HepG2 (cell line): ENCODE results near the gene MOB3C. TPM values are rescaled to one million over a fixed set of nuclear protein-coding genes. Genes with fewer than 3 reads are reported as not detected.

Experiments used
- ARID2 ChIP-seq: sonication (generic); formaldehyde crosslinking; IDR thresholded peaks from 2 replicates; pipeline ENCODE4 v1.8.1; 2022; ENCODE audit warnings: mild to moderate bottlenecking, missing genetic modification reagents, borderline replicate concordance
- ATRX ChIP-seq: sonication (generic); formaldehyde crosslinking; IDR thresholded peaks from 2 replicates; pipeline ENCODE4 v1.4.0; 2020; ENCODE audit warnings: missing genetic modification reagents, borderline replicate concordance
- CENPX ChIP-seq: sonication (generic); formaldehyde crosslinking; IDR thresholded peaks from 2 replicates; pipeline ENCODE4 v1.9.0; 2021; ENCODE audit warnings: mild to moderate bottlenecking, missing genetic modification reagents, moderate library complexity
- ESRRA ChIP-seq: sonication (generic); formaldehyde crosslinking; IDR thresholded peaks from 2 replicates; pipeline ENCODE4 v1.5.1; 2020; ENCODE audit warnings: mild to moderate bottlenecking, low read depth, missing genetic modification reagents
- FOXO1 ChIP-seq: sonication (generic); formaldehyde crosslinking; IDR thresholded peaks from 2 replicates; pipeline ENCODE4 v1.4.0; 2020; ENCODE audit warnings: missing genetic modification reagents
- JUN ChIP-seq: sonication (generic); formaldehyde crosslinking; IDR thresholded peaks from 2 replicates; pipeline ENCODE4 v1.4.0; 2020; ENCODE audit warnings: mild to moderate bottlenecking, missing genetic modification reagents
- KLF15 ChIP-seq: sonication (generic); formaldehyde crosslinking; IDR thresholded peaks from 2 replicates; pipeline ENCODE4 v1.8.1; 2023; ENCODE audit warnings: borderline replicate concordance, mild to moderate bottlenecking, inconsistent platforms, missing genetic modification reagents, mixed read lengths
- NCOR1 ChIP-seq: fragments of 200-600 bp; sonication (generic); IDR thresholded peaks from 2 replicates; pipeline ENCODE4 v1.7.0; 2017; ENCODE audit warnings: antibody characterized with exemption, low read length, borderline replicate concordance
- NRL ChIP-seq: sonication (generic); formaldehyde crosslinking; IDR thresholded peaks from 2 replicates; pipeline ENCODE4 v1.5.0; 2020; ENCODE audit warnings: missing genetic modification reagents, mild to moderate bottlenecking, moderate library complexity, borderline replicate concordance
- PAXIP1 ChIP-seq: sonication (generic); formaldehyde crosslinking; conservative IDR thresholded peaks from 2 replicates; pipeline ENCODE4 v1.4.0; 2020; ENCODE audit warnings: mild to moderate bottlenecking, missing genetic modification reagents, moderate library complexity
- RBFOX2 ChIP-seq: fragments of 200-400 bp; formaldehyde crosslinking; IDR thresholded peaks from 2 replicates; pipeline ENCODE4 v1.6.1; 2017; ENCODE audit warnings: low read depth, mild to moderate bottlenecking, low read length
- RBM39 ChIP-seq: fragments of 200-400 bp; formaldehyde crosslinking; IDR thresholded peaks from one replicate; pipeline ENCODE4 v1.6.1; 2018; ENCODE audit warnings: antibody characterized with exemption, mild to moderate bottlenecking, low read depth, low read length; ENCODE audit not compliant: poor library complexity, severe bottlenecking
- SOX13 ChIP-seq, 3 experiments: fragments of 450-650 bp in 1 of 3; sonication (generic) in 1 of 3; formaldehyde crosslinking in 1 of 3; IDR thresholded peaks in 2 of 3; conservative IDR thresholded peaks in 1 of 3; 2 replicates each; pipeline versions ENCODE4 v1.5.0 to v1.6.1; 2016 to 2020; ENCODE audit warnings: antibody characterized with exemption in 1 of 3, mild to moderate bottlenecking in 1 of 3, missing compliant biosample characterization in 1 of 3, missing genetic modification reagents in 1 of 3, moderate library complexity in 1 of 3
- SRSF1 ChIP-seq: fragments of 200-400 bp; formaldehyde crosslinking; optimal IDR thresholded peaks from 2 replicates; pipeline ENCODE3; 2017; ENCODE audit warnings: mild to moderate bottlenecking, low read depth, low read length, moderate library complexity
- ZBTB2 ChIP-seq: sonication (generic); formaldehyde crosslinking; IDR thresholded peaks from 2 replicates; pipeline ENCODE4 v1.8.0; 2022; ENCODE audit warnings: low read depth, missing genetic modification reagents
- ZBTB34 ChIP-seq: sonication (generic); formaldehyde crosslinking; IDR thresholded peaks from 2 replicates; pipeline ENCODE4 v1.8.0; 2022; ENCODE audit warnings: mild to moderate bottlenecking, missing genetic modification reagents
- ZFAT ChIP-seq: sonication (generic); formaldehyde crosslinking; conservative IDR thresholded peaks from 2 replicates; pipeline ENCODE4 v1.8.1; 2023; ENCODE audit warnings: missing genetic modification reagents, inconsistent platforms
- ZKSCAN1 ChIP-seq: fragments of 150-350 bp; IDR thresholded peaks from 2 replicates; pipeline ENCODE4 v1.6.1; 2014; ENCODE audit warnings: low read length
- ZNF24 ChIP-seq: fragments of 450-650 bp; IDR thresholded peaks from 2 replicates; pipeline ENCODE4 v1.6.1; 2017; ENCODE audit warnings: antibody characterized with exemption, mild to moderate bottlenecking
- ZNF570 ChIP-seq: sonication (generic); formaldehyde crosslinking; IDR thresholded peaks from 2 replicates; pipeline ENCODE4 v1.4.0; 2020; ENCODE audit warnings: mild to moderate bottlenecking, missing genetic modification reagents, borderline replicate concordance
- ZNF660 ChIP-seq: sonication (generic); formaldehyde crosslinking; IDR thresholded peaks from 2 replicates; pipeline ENCODE4 v1.5.1; 2020; ENCODE audit warnings: mild to moderate bottlenecking, low read depth, missing genetic modification reagents, borderline replicate concordance
- ZNF772 ChIP-seq: sonication (generic); formaldehyde crosslinking; IDR thresholded peaks from 2 replicates; pipeline ENCODE4 v1.5.0; 2020; ENCODE audit warnings: mild to moderate bottlenecking, missing genetic modification reagents
- ZSCAN12 ChIP-seq: sonication (generic); formaldehyde crosslinking; IDR thresholded peaks from 2 replicates; pipeline ENCODE4 v1.9.0; 2021; ENCODE audit warnings: mild to moderate bottlenecking, missing genetic modification reagents
- ZSCAN25 ChIP-seq: sonication (generic); formaldehyde crosslinking; IDR thresholded peaks from 2 replicates; pipeline ENCODE4 v1.8.0; 2022; ENCODE audit warnings: mild to moderate bottlenecking, missing genetic modification reagents
- polyA plus RNA-seq, 8 experiments: library from polyadenylated mRNA; depleted of rRNA in 3 of 8; stranded (reverse) in 7 of 8; unstranded in 1 of 8; fragments of >200 nt; fragmentation: Illumina TruSeq in 4 of 8; extraction: Trizol in 4 of 8; gene quantifications; 2 replicates each; pipeline versions ENCODE4 v1.2.1 to v1.2.3, GENCODE V29; 2011 to 2016; ENCODE audit warnings: low read depth in 4 of 8, missing spikeins in 1 of 8, mixed read lengths in 1 of 8; ENCODE audit not compliant: insufficient read depth in 1 of 8
- total RNA-seq, 5 experiments: library from RNA; depleted of rRNA; stranded (reverse); fragments of >200 nt; fragmentation: Illumina TruSeq; extraction: Trizol; gene quantifications; 2 replicates each; pipeline ENCODE4 v1.2.3, GENCODE V29; 2016; ENCODE audit warnings: low read depth in 1 of 5

Gene MOB3C
- total and polyA plus RNA-seq, 2 of the 13 experiments (the other 11 are each of a cell fraction or from before 2014, with no cell fraction given), result 3.5 to 4.1 TPM

DNA sequence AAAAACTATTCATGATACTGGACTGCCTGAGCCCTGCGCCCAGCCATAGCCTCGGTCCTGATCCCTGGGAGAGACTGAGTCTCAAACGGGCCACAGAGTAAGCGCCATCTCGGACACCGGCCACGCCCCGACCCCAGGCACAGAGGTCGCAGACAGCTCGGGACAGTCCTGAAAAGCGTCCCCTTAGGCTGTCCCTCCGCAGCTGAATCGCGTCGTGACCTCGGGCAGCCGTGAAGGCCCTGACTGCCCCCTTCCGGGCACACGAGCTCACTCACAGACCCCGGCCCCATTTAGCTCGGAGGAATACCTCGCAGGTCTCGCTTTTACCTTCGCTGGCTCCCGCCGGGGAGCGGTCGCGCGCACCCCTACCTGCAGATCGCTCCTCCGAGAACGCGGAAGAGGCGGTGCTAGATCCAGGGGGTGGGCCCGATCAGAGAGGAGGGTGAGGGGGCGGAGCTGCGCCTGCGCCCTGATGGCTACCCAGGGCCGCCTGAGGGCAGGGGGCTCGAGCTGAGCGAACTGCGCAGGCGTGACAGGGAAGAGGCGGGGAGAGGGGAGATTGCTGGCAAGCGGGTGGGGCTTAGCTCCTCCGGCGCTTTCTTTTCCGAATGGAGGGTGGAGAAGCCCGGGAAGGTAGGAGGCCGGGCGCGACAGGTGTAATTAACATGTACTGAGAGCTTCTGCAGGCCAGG is 12.6 kb downstream of the MOB3C start, which contains the start of gene MKNK1 (continued):
- TF ChIP-seq SOX13 (IDR thresholded peaks at IDR 0.05), result no peak
- TF ChIP-seq SOX13 (CRISPR knock-in tag; conservative IDR thresholded peaks at IDR 0.05 in 1 of 2, IDR thresholded peaks at IDR 0.05 in 1 of 2), result no peak
- peak; percentile 87 for TF ChIP-seq RBFOX2
- TF ChIP-seq ZBTB34 (CRISPR knock-in tag), result no peak
- TF ChIP-seq SRSF1, result peak; percentile 75
- TF ChIP-seq ZNF24, result no peak
- TF ChIP-seq JUN, result peak; percentile 64; the same call in 1 of the 2 replicates
- TF ChIP-seq ARID2 (CRISPR knock-in tag), result no peak
- TF ChIP-seq NRL (CRISPR knock-in tag), result no peak; the same call in 1 of the 2 replicates
- no peak for TF ChIP-seq ZNF570 (CRISPR knock-in tag)
- TF ChIP-seq ZSCAN25 (CRISPR knock-in tag), result peak; percentile 92
- no peak for TF ChIP-seq RBM39
- TF ChIP-seq FOXO1 (CRISPR knock-in tag), result no peak
- TF ChIP-seq ZKSCAN1, result no peak
- TF ChIP-seq ZSCAN12 (CRISPR knock-in tag), result 0 out of 2 replicates have a peak, but pooled peaks have one; percentile 12
- TF ChIP-seq CENPX (CRISPR knock-in tag), result no peak
- TF ChIP-seq NCOR1, result no peak
- no peak for TF ChIP-seq ESRRA (CRISPR knock-in tag)
- no peak; the same call in 1 of the 2 replicates for TF ChIP-seq PAXIP1 (CRISPR knock-in tag)
- no peak for TF ChIP-seq ZNF660
- TF ChIP-seq ATRX (CRISPR knock-in tag), result no peak
- no peak for TF ChIP-seq ZBTB2 (CRISPR knock-in tag)
- no peak for TF ChIP-seq ZFAT (CRISPR knock-in tag)
- no peak for TF ChIP-seq KLF15 (CRISPR knock-in tag)
- TF ChIP-seq ZNF772 (CRISPR knock-in tag), result peak; percentile 63; the same call in 1 of the 2 replicates
